Measurements from ENCODE around the gene CSF3.

Gene CSF3

DNA sequence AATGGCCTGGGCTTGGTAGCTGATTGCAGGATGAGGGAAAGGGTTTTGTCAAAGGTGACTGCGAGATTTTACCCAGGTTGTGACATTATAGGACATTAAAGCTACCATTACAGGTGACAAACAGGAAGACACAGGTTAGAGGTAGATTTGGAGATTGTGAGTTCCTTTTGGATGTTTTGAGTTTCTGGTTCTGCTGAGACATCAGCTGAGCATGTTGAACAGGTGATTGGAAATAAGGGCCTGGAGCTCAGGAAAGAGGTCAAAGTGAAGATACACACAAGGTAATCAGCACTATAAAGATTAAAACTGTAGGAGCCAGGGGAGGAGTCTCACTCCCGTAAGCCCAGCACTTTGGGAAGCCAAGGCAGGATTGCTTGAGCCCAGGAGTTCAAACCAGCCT is 46.5 kb upstream of the CSF3 start:
- no peak for ATAC-seq
- TF ChIP-seq ZFP3 (CRISPR knock-in tag; IDR thresholded peaks at IDR 0.05) (no peak), RARB (CRISPR knock-in tag; IDR thresholded peaks at IDR 0.05) (no peak), SNAI2 (CRISPR knock-in tag; IDR thresholded peaks at IDR 0.05) (no peak), PPARA (CRISPR knock-in tag; IDR thresholded peaks at IDR 0.05; ENCODE audit: borderline replicate concordance) (no peak), ZFP30 (CRISPR knock-in tag; IDR thresholded peaks at IDR 0.05) (no peak), CSDC2 (CRISPR knock-in tag; IDR thresholded peaks at IDR 0.05) (no peak), TOX (CRISPR knock-in tag; IDR thresholded peaks at IDR 0.05; ENCODE audit: borderline replicate concordance) (no peak), OSR1 (CRISPR knock-in tag; IDR thresholded peaks at IDR 0.05) (no peak)
- TF ChIP-seq, protein P1, sequence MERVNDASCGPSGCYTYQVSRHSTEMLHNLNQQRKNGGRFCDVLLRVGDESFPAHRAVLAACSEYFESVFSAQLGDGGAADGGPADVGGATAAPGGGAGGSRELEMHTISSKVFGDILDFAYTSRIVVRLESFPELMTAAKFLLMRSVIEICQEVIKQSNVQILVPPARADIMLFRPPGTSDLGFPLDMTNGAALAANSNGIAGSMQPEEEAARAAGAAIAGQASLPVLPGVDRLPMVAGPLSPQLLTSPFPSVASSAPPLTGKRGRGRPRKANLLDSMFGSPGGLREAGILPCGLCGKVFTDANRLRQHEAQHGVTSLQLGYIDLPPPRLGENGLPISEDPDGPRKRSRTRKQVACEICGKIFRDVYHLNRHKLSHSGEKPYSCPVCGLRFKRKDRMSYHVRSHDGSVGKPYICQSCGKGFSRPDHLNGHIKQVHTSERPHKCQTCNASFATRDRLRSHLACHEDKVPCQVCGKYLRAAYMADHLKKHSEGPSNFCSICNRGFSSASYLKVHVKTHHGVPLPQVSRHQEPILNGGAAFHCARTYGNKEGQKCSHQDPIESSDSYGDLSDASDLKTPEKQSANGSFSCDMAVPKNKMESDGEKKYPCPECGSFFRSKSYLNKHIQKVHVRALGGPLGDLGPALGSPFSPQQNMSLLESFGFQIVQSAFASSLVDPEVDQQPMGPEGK (CRISPR knock-in tag; IDR thresholded peaks at IDR 0.05; ENCODE audit: borderline replicate concordance): no peak

DNA sequence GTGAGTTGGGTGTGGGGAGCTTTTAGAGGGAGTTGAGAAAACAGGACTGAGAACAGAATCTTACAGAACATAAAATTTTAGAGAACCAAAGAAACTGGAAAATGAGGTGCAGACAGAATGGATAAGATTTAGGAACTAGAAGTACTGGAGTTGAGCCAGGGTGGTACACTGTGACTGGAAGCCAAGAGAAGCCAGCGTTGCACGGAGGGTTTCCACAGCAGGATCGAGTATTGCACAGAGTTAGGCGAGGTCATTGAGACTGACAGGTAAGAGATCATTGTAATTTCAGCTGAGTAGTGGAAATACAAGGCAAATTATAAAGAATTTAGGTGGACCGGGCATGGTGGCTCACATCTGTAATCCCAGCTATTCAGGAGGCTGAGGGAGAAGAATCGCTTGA is 45.9 kb upstream of the CSF3 start:
- TF ChIP-seq TCF4 (CRISPR knock-in tag; IDR thresholded peaks at IDR 0.05; ENCODE audit: borderline replicate concordance) (no peak), ZNF8 (CRISPR knock-in tag; IDR thresholded peaks at IDR 0.05) (no peak), TSHZ2 (CRISPR knock-in tag; IDR thresholded peaks at IDR 0.05) (no peak), CSDC2 (CRISPR knock-in tag; IDR thresholded peaks at IDR 0.05) (no peak), TOX (CRISPR knock-in tag; IDR thresholded peaks at IDR 0.05; ENCODE audit: borderline replicate concordance) (no peak), SNAI2 (CRISPR knock-in tag; IDR thresholded peaks at IDR 0.05) (no peak), CREB5 (CRISPR knock-in tag; IDR thresholded peaks at IDR 0.05; ENCODE audit: low read depth) (no peak), PPARA (CRISPR knock-in tag; IDR thresholded peaks at IDR 0.05; ENCODE audit: borderline replicate concordance) (no peak), ESRRG (CRISPR knock-in tag; IDR thresholded peaks at IDR 0.05) (no peak), RARB (CRISPR knock-in tag; IDR thresholded peaks at IDR 0.05) (no peak)

DNA sequence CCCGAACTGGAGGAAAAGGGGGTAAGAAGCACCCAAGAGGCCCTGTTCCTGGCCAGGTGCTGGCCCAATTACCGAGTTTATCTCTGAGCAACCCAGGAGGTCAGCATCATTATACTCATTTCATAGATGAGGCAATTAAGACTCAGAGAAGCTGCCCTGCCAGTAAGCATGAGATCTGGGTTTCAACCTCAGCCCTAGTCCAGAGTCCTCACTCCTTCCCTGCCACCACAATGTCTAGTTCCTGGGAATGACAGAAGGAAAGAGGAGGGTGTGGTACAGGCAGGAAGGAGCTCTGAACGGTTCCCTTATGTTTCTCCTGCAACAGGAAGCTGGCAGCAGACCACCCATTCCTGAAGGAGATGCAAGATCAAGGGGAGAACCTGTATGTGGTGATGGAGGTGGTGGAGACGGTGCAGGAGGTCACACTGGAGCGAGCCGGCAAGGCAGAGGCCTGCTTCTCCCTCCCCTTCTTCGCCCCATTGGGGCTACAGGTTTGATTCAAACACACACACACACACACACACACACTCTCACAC is 45.0 kb upstream of the CSF3 start:
- ATAC-seq: no peak
- TF ChIP-seq ISL1 (CRISPR knock-in tag; IDR thresholded peaks at IDR 0.05) (no peak), TOX (CRISPR knock-in tag; IDR thresholded peaks at IDR 0.05; ENCODE audit: borderline replicate concordance) (no peak), PPARA (CRISPR knock-in tag; IDR thresholded peaks at IDR 0.05; ENCODE audit: borderline replicate concordance) (no peak), CREB5 (CRISPR knock-in tag; IDR thresholded peaks at IDR 0.05; ENCODE audit: low read depth) (no peak), OSR1 (CRISPR knock-in tag; IDR thresholded peaks at IDR 0.05) (no peak), ESRRG (CRISPR knock-in tag; IDR thresholded peaks at IDR 0.05) (no peak), GLIS3 (CRISPR knock-in tag; IDR thresholded peaks at IDR 0.05) (no peak), RARB (CRISPR knock-in tag; IDR thresholded peaks at IDR 0.05) (no peak), SNAI2 (CRISPR knock-in tag; IDR thresholded peaks at IDR 0.05) (no peak)
- TF ChIP-seq, protein P1 (CRISPR knock-in tag; IDR thresholded peaks at IDR 0.05; ENCODE audit: borderline replicate concordance): no peak

More for the DNA sequence above, 45.9 kb upstream of the CSF3 start:
- no peak for ATAC-seq

GRCh38 chr17:39971076-39971603 is 44.1 kb upstream of the CSF3 start:
- ATAC-seq: no peak
- TF ChIP-seq RARB (CRISPR knock-in tag; IDR thresholded peaks at IDR 0.05) (no peak), ESRRG (CRISPR knock-in tag; IDR thresholded peaks at IDR 0.05) (no peak), CSDC2 (CRISPR knock-in tag; IDR thresholded peaks at IDR 0.05) (no peak), ZFP30 (CRISPR knock-in tag; IDR thresholded peaks at IDR 0.05) (no peak), CREB5 (CRISPR knock-in tag; IDR thresholded peaks at IDR 0.05; ENCODE audit: low read depth) (no peak), ISL1 (CRISPR knock-in tag; IDR thresholded peaks at IDR 0.05) (no peak), ZNF70 (CRISPR knock-in tag; IDR thresholded peaks at IDR 0.05) (no peak), ARNTL (CRISPR knock-in tag; IDR thresholded peaks at IDR 0.05; ENCODE audit: borderline replicate concordance, low read depth) (no peak), BACH2 (CRISPR knock-in tag; IDR thresholded peaks at IDR 0.05; ENCODE audit: borderline replicate concordance) (no peak), OSR1 (CRISPR knock-in tag; IDR thresholded peaks at IDR 0.05) (no peak), ZNF8 (CRISPR knock-in tag; IDR thresholded peaks at IDR 0.05) (no peak), TCF4 (CRISPR knock-in tag; IDR thresholded peaks at IDR 0.05; ENCODE audit: borderline replicate concordance) (no peak), ZFP3 (CRISPR knock-in tag; IDR thresholded peaks at IDR 0.05) (no peak), GLIS3 (CRISPR knock-in tag; IDR thresholded peaks at IDR 0.05) (no peak)

Data from SK-N-SH treated with all-trans-retinoic acid at 6 μM for 48 hours (cell line).